Loucy (cell line): ENCODE results near the gene PTCHD1.

Experiments used
- H2AFZ ChIP-seq: fragments of 200-600 bp; sonication (generic); 2 replicates; pipeline ENCODE4 v1.6.0; 2016; ENCODE audit warnings: antibody characterized with exemption, mild to moderate bottlenecking, low read length, moderate library complexity
- H3F3A ChIP-seq: fragments of 200-600 bp; 2 replicates; pipeline ENCODE4 v1.6.0; 2016; ENCODE audit warnings: antibody characterized with exemption, low read depth, mild to moderate bottlenecking
- H3K27me3 ChIP-seq: fragments of 200-600 bp; sonication (generic); 2 replicates; pipeline ENCODE4 v1.6.1; 2014; ENCODE audit warnings: low read length, mild to moderate bottlenecking; ENCODE audit not compliant: insufficient read depth, poor library complexity, severe bottlenecking
- H3K36me3 ChIP-seq: fragments of 200-600 bp; sonication (generic); 2 replicates; pipeline ENCODE4 v1.6.1; 2016; ENCODE audit warnings: low read length; ENCODE audit not compliant: insufficient read depth
- H3K4me1 ChIP-seq: fragments of 200-600 bp; sonication (generic); 2 replicates; pipeline ENCODE4 v1.5.1; 2014; ENCODE audit warnings: low read length, mild to moderate bottlenecking; ENCODE audit not compliant: insufficient read depth, poor library complexity, severe bottlenecking
- H3K4me2 ChIP-seq: fragments of 200-600 bp; sonication (generic); 2 replicates; pipeline ENCODE4 v1.6.0; 2014; ENCODE audit warnings: antibody characterized with exemption, low read length, low read depth, mild to moderate bottlenecking; ENCODE audit not compliant: poor library complexity, severe bottlenecking
- H3K4me3 ChIP-seq: fragments of 200-600 bp; sonication (generic); 2 replicates; pipeline ENCODE4 v1.5.1; 2014; ENCODE audit warnings: low read length, mild to moderate bottlenecking, mixed read lengths; ENCODE audit not compliant: poor library complexity, severe bottlenecking
- H3K79me2 ChIP-seq: fragments of 200-600 bp; sonication (generic); 2 replicates; pipeline ENCODE4 v1.6.1; 2014; ENCODE audit warnings: low read length; ENCODE audit not compliant: insufficient read depth
- H3K9ac ChIP-seq: fragments of 200-600 bp; sonication (generic); 2 replicates; pipeline ENCODE4 v1.6.0; 2014; ENCODE audit warnings: mild to moderate bottlenecking, low read depth, low read length, moderate library complexity; ENCODE audit not compliant: poor library complexity, severe bottlenecking
- H3K9me2 ChIP-seq: fragments of 200-600 bp; sonication (generic); replicated peaks from 2 replicates; pipeline ENCODE4 v1.6.1; 2016; ENCODE audit warnings: low read depth, low read length, mixed read lengths
- H3K9me3 ChIP-seq: fragments of 200-600 bp; sonication (generic); 2 replicates; pipeline ENCODE4 v1.6.1; 2014; ENCODE audit warnings: mild to moderate bottlenecking, antibody characterized with exemption, low read length, low read depth; ENCODE audit not compliant: insufficient read depth
- H4K20me1 ChIP-seq: fragments of 200-600 bp; sonication (generic); 2 replicates; pipeline ENCODE4 v1.6.0; 2014; ENCODE audit warnings: antibody characterized with exemption, low read length, mild to moderate bottlenecking; ENCODE audit not compliant: insufficient read depth, poor library complexity, severe bottlenecking
- CTCF ChIP-seq: fragments of 200-600 bp; sonication (generic); conservative IDR thresholded peaks from 2 replicates; pipeline ENCODE4 v1.5.1; 2014; ENCODE audit warnings: mild to moderate bottlenecking, antibody characterized with exemption, low read length
- EZH2phosphoT487 ChIP-seq: fragments of 200-600 bp; IDR thresholded peaks from 2 replicates; pipeline ENCODE4 v1.6.1; 2018; ENCODE audit warnings: antibody characterized with exemption, mild to moderate bottlenecking, moderate library complexity, borderline replicate concordance

The PTCHD1 gene

GRCh38 chrX:23386260-23386659 is 51.6 kb downstream of the PTCHD1 start:
- Histone ChIP-seq H3K79me2 (no peaks in the 10 kb centered on the region), H3K9me2 (no peaks in the 10 kb centered on the region), H3K27me3 (no peaks in the 10 kb centered on the region), H3K9me3 (no peaks in the 10 kb centered on the region), H3F3A (no peaks in the 10 kb centered on the region), H3K4me2 (no peak overlapping the region), H4K20me1 (no peaks in the 10 kb centered on the region), H3K9ac (no peak overlapping the region), H2AFZ (no peak overlapping the region), H3K4me1 (no peaks in the 10 kb centered on the region), H3K36me3 (no peaks in the 10 kb centered on the region), H3K4me3 (no peak overlapping the region)
- TF ChIP-seq CTCF: no peak
- no peak for TF ChIP-seq EZH2phosphoT487

- TF ChIP-seq CTCF (no peak), EZH2phosphoT487 (no peak)
- no peaks in the 10 kb centered on the region for H3K79me2 ChIP-seq
- no peaks in the 10 kb centered on the region for H3K4me1 ChIP-seq
- H3K9me3 ChIP-seq: no peaks in the 10 kb centered on the region
- H3K9ac ChIP-seq: no peak overlapping the region
- no peaks in the 10 kb centered on the region for H3K9me2 ChIP-seq
- no peaks in the 10 kb centered on the region for H3F3A ChIP-seq
- no peaks in the 10 kb centered on the region for H3K27me3 ChIP-seq
- H2AFZ ChIP-seq: no peak overlapping the region
- H4K20me1 ChIP-seq: no peaks in the 10 kb centered on the region
- H3K4me2 ChIP-seq: no peak overlapping the region
- no peaks in the 10 kb centered on the region for H3K36me3 ChIP-seq
- H3K4me3 ChIP-seq: no peak overlapping the region
Observed at GRCh38 chrX:23386726-23387125, 52.1 kb downstream of the PTCHD1 start.

- no peaks in the 10 kb centered on the region for H3K9me3 ChIP-seq
- H3K36me3 ChIP-seq: no peaks in the 10 kb centered on the region
- TF ChIP-seq CTCF (no peak), EZH2phosphoT487 (no peak)
- H3K9ac ChIP-seq: no peak overlapping the region
- H3K4me2 ChIP-seq: no peak overlapping the region
- H3K4me3 ChIP-seq: no peak overlapping the region
- H3F3A ChIP-seq: no peaks in the 10 kb centered on the region
- no peaks in the 10 kb centered on the region for H3K27me3 ChIP-seq
- no peaks in the 10 kb centered on the region for H3K4me1 ChIP-seq
- no peaks in the 10 kb centered on the region for H3K9me2 ChIP-seq
- no peak overlapping the region for H2AFZ ChIP-seq
- H4K20me1 ChIP-seq: no peaks in the 10 kb centered on the region
- no peaks in the 10 kb centered on the region for H3K79me2 ChIP-seq
Observed at GRCh38 chrX:23387550-23388184, 53.0 kb downstream of the PTCHD1 start.
